Activated CD4-positive, alpha-beta T cell treated with anti-CD3 and anti-CD28 coated beads, Interleukin-2, Interleukin-6, amounts not matched to agents 100 ng/mL and 50 ng/mL, durations not matched to agents 16 hours and 8 hours (primary cell): Measurements from ENCODE around the gene TAT.

Source experiments
- DNase-seq: peaks from one replicate; pipeline ENCODE4 v3.0.0-alpha.2; 2020

TAT gene

GRCh38 chr16:71536752-71537499 is 40.0 kb downstream of the TAT start:
- DNase-seq, result no peak

GRCh38 chr16:71532366-71532765 is 44.5 kb downstream of the TAT start:
- no peak for DNase-seq

DNA sequence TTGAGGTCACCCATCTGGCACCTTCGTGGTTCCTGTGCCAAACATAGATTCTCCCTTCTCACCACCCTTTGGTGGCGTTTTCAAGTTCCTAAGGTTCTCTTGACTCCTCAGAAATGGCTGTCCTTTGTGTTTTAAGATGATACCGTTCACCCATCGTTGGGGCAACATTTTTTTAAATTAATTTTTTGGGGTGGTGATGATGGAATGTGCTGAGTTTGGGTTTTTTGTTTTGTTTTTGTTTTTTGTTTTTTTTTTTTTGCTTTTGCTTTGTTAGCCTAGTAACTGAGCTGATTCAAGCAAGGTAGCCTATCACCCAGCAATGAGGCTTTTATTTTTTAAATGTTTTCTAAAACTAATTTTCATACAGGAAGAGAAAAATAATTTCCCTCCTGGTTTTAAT is 48.0 kb downstream of the TAT start:
- DNase-seq, result no peak

DNA sequence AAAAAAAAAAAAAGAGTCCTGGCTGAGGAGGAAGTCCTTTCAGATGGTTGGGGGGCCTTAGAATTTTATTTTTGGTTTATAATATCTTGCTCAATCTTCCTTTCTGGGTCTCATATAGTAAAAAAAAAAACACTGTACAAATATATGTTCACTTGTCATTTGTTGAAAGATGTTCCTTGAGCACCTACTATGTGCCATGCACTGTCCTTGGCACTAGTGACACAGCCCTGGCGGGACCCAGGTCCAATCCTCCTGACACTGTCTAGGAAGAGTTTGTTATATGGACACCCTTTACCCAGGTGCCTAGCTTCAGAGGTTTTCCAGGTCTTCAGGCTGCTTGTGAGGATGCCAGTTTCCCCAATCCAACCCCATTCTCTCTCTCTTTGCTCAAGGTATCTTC is 48.6 kb downstream of the TAT start:
- no peak for DNase-seq

GRCh38 chr16:71526111-71526631 is 50.7 kb downstream of the TAT start, which contains the start of gene CHST4:
Gene CHST4 (plus strand): TSS chr16:71526426. CDS start chr16:71536678, 10,252 bp downstream.
- DNase-seq, result no peak

- DNase-seq, result no peak
Measured at GRCh38 chr16:71524566-71525553, 52.0 kb downstream of the TAT start.

DNA sequence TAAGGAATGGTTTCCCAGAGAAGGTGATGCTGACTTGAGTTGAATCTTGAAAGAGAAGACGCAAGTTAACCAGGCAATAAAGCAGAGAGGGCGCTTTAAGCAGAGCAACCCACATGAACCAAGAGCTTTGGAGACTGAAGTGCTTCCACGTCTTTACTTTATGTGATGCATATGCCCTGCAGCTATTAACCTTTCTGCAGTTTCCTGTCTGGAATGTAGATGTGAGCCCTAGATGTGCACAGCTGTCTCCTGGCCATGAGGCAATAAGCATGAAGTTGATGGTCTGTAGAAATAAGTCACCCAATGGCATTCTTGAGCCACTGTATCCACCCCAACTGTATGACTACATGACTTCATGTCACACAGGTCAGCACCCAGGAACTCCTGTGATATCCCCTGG is 56.3 kb downstream of the TAT start:
- DNase-seq, result no peak
